Measurements from ENCODE around the gene MAGEA2B.
"Not testable (repeated sequence)": the region's sequence is repeated elsewhere in the genome, so short reads cannot be mapped to it uniquely, and the experiment has no call there.

DNA sequence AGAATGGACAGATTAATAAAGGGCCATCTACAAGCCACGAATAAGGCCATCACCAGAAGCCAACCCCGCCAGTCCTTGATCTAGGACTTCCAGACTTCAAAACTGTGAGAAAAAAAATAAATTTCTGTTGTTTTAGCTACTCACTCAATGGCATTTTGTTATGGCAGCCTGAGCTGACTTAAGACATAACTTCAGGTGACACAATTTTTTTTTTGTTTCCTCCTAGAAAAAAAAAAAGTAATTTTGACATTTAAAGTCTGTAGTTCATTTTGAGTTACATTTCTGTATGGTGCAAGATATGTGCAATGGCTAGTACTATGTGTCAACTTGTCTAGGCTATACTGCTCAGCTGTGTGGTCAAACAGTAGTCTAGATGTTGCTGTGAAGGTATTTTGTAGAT, 44.5 kb downstream of the MAGEA2B start, which contains the start of gene CSAG3:
- TF ChIP-seq, protein P1, sequence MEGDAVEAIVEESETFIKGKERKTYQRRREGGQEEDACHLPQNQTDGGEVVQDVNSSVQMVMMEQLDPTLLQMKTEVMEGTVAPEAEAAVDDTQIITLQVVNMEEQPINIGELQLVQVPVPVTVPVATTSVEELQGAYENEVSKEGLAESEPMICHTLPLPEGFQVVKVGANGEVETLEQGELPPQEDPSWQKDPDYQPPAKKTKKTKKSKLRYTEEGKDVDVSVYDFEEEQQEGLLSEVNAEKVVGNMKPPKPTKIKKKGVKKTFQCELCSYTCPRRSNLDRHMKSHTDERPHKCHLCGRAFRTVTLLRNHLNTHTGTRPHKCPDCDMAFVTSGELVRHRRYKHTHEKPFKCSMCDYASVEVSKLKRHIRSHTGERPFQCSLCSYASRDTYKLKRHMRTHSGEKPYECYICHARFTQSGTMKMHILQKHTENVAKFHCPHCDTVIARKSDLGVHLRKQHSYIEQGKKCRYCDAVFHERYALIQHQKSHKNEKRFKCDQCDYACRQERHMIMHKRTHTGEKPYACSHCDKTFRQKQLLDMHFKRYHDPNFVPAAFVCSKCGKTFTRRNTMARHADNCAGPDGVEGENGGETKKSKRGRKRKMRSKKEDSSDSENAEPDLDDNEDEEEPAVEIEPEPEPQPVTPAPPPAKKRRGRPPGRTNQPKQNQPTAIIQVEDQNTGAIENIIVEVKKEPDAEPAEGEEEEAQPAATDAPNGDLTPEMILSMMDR (IDR thresholded peaks at IDR 0.05 in 8 of 11, conservative IDR thresholded peaks at IDR 0.05 in 3 of 11): not testable (repeated sequence)
- TF ChIP-seq POLR2A, POLR2AphosphoS5 (IDR thresholded peaks at IDR 0.05): not testable (repeated sequence)
